ENCODE data around the gene ITPK1. TPM values are rescaled to one million over a fixed set of nuclear protein-coding genes. Genes with fewer than 3 reads are reported as not detected.

Gene ITPK1
- total and polyA plus RNA-seq, 2 experiments from 2014 or later, result 18.7 to 35.0 TPM

DNA sequence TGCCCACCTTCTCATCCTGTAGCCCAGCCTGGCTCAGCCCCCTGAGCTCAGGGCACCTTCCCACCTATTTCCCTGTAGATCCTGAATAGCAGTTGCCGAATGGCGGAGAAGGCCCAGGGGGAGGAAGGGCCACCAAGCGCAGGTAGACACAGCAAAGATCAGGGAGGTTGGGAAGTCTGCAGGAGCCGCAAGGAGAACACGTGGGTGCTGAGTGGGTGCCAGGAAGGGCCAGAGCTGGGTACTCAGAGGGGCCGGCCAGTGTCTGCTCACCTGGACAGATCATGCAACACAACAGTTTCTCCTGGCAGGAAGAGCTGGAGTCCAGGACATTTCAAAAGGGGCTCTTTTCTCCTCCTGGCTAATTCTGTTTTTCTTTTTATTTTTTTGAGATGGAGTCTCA lies 162.2 kb downstream of the ITPK1 start:
- Histone ChIP-seq H3K9ac (no peak overlapping the region), H2AFZ (no peak overlapping the region), H4K20me1 (ENCODE audit: insufficient read depth) (no peaks in the 10 kb centered on the region), H3K4me2 (ENCODE audit: unreplicated experiment) (no peak overlapping the region), H3K4me3 (no peak overlapping the region), H3K27me3 (replicated peaks; ENCODE audit: insufficient read depth) (no peaks in the 10 kb centered on the region), H3K79me2 (ENCODE audit: insufficient read depth) (no peaks in the 10 kb centered on the region), H3K9me2 (ENCODE audit: insufficient read depth) (no peaks in the 10 kb centered on the region), H3K27ac (no peak overlapping the region), H3F3A (ENCODE audit: insufficient read depth) (no peaks in the 10 kb centered on the region), H3K9me3 (ENCODE audit: low read depth) (no peaks in the 10 kb centered on the region), H3K4me1 (ENCODE audit: insufficient read depth) (no peaks in the 10 kb centered on the region), H3K36me3 (ENCODE audit: low read depth) (no peaks in the 10 kb centered on the region)
- WGBS, 2 experiments (ENCODE audit: low coverage in 1 of 2, low lambda C conversion rate in 2 of 2, missing lambda C conversion rate in 2 of 2), result 86 to 91% methylated on average over 6 of the region's 6 CpGs
- DNase-seq, result no peak
- in situ Hi-C loops (cut with MboI), result loop anchor here (10.0 kb wide), 1 partner anchor 181 kb away; no protein-coding TSS in a partner anchor
- TF ChIP-seq EZH2 (IDR thresholded peaks at IDR 0.05; ENCODE audit: insufficient read depth, poor library complexity, severe bottlenecking), result no peak
- no peak for TF ChIP-seq EZH2phosphoT487 (IDR thresholded peaks at IDR 0.05; ENCODE audit: insufficient read depth, low read depth)

GRCh38 chr14:92952481-92953298 lies 163.0 kb downstream of the ITPK1 start:
- H3K4me1 ChIP-seq (ENCODE audit: insufficient read depth), result no peaks in the 10 kb centered on the region
- DNase-seq, result no peak
- in situ Hi-C loops (cut with MboI), result loop anchor here (10.0 kb wide), 1 partner anchor 182 kb away; no protein-coding TSS in a partner anchor
- no peak overlapping the region for H3K4me3 ChIP-seq
- H3K27me3 ChIP-seq (replicated peaks; ENCODE audit: insufficient read depth), result no peaks in the 10 kb centered on the region
- H3K36me3 ChIP-seq (ENCODE audit: low read depth), result no peaks in the 10 kb centered on the region
- H4K20me1 ChIP-seq (ENCODE audit: insufficient read depth), result no peaks in the 10 kb centered on the region
- no peaks in the 10 kb centered on the region for H3K9me2 ChIP-seq (ENCODE audit: insufficient read depth)
- H3F3A ChIP-seq (ENCODE audit: insufficient read depth), result no peaks in the 10 kb centered on the region
- no peaks in the 10 kb centered on the region for H3K79me2 ChIP-seq (ENCODE audit: insufficient read depth)
- H2AFZ ChIP-seq, result no peak overlapping the region
- no peaks in the 10 kb centered on the region for H3K9me3 ChIP-seq (ENCODE audit: low read depth)
- WGBS, 2 experiments (ENCODE audit: low coverage in 1 of 2, low lambda C conversion rate in 2 of 2, missing lambda C conversion rate in 2 of 2), result 90 to 92% methylated on average over 31 to 32 of the region's 32 CpGs
- H3K9ac ChIP-seq, result no peak overlapping the region
- H3K27ac ChIP-seq, result no peak overlapping the region
- TF ChIP-seq EZH2phosphoT487 (IDR thresholded peaks at IDR 0.05; ENCODE audit: insufficient read depth, low read depth) (no peak), EZH2 (IDR thresholded peaks at IDR 0.05; ENCODE audit: insufficient read depth, poor library complexity, severe bottlenecking) (no peak)
- H3K4me2 ChIP-seq (ENCODE audit: unreplicated experiment), result no peak overlapping the region

DNA sequence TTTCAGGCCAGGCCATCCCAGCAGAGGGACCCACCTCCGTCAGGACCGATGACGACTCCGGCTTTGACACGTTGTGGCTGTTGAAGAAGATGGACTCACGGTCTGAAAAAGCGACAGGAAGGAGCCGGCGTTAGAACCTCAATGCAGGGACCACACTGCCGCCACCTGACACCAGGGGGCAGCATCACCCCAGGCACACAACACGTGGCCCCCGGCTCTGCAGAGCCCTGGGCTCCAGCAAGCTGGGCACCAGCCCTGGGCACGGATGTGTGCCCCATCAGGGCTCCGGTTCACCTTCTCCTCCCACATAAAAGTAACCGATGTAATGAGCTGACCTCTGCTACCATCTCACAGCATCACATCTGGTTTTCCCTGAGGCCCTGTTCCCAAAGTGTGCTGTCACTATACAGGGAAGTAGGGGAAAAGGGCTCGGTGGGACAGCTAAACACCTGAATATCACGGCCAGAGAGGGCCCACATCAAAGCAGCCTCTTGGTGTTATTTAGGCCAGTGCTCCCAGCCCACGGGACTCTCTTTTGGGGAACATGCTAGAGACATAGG lies 163.7 kb downstream of the ITPK1 start:
- no peak overlapping the region for H3K4me2 ChIP-seq (ENCODE audit: unreplicated experiment)
- no peak for TF ChIP-seq EZH2phosphoT487 (IDR thresholded peaks at IDR 0.05; ENCODE audit: insufficient read depth, low read depth)
- no peak for TF ChIP-seq EZH2 (IDR thresholded peaks at IDR 0.05; ENCODE audit: insufficient read depth, poor library complexity, severe bottlenecking)
- no peaks in the 10 kb centered on the region for H3F3A ChIP-seq (ENCODE audit: insufficient read depth)
- no peaks in the 10 kb centered on the region for H4K20me1 ChIP-seq (ENCODE audit: insufficient read depth)
- H3K9me3 ChIP-seq (ENCODE audit: low read depth), result no peaks in the 10 kb centered on the region
- H3K4me3 ChIP-seq, result no peak overlapping the region
- no peak overlapping the region for H3K9ac ChIP-seq
- H3K79me2 ChIP-seq (ENCODE audit: insufficient read depth), result no peaks in the 10 kb centered on the region
- no peak overlapping the region for H3K27ac ChIP-seq
- H3K4me1 ChIP-seq (ENCODE audit: insufficient read depth), result no peaks in the 10 kb centered on the region
- WGBS, 2 experiments (ENCODE audit: low coverage in 1 of 2, low lambda C conversion rate in 2 of 2, missing lambda C conversion rate in 2 of 2), result 8 to 9% methylated on average over 18 of the region's 18 CpGs
- no peaks in the 10 kb centered on the region for H3K9me2 ChIP-seq (ENCODE audit: insufficient read depth)
- no peak overlapping the region for H2AFZ ChIP-seq
- no peaks in the 10 kb centered on the region for H3K27me3 ChIP-seq (replicated peaks; ENCODE audit: insufficient read depth)
- in situ Hi-C loops (cut with MboI), result loop anchor here (10.0 kb wide), 1 partner anchor 183 kb away; no protein-coding TSS in a partner anchor
- no peaks in the 10 kb centered on the region for H3K36me3 ChIP-seq (ENCODE audit: low read depth)
- DNase-seq, result peak; percentile 74

DNA sequence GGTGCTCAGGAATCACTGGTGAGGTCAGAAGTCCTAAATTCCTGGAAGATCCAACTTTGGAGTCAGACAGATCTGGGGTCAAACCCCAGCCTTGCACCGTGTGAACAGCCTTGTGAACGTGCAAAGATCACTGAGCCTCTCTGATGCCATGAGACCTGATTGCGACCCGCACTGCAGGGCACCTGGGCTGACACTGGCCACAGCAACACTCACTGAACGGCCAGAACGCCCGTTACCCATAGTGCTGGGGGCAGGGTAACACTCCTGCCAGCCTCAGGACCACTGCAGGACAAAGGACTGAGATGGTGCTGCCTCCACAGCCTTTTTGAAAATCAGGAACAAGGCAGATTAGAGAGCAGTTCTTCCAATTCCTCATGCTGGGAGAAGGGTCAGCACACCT lies 164.5 kb downstream of the ITPK1 start:
- Histone ChIP-seq H3K27me3 (replicated peaks; ENCODE audit: insufficient read depth) (no peaks in the 10 kb centered on the region), H3K27ac (no peak overlapping the region), H3K9me2 (ENCODE audit: insufficient read depth) (no peaks in the 10 kb centered on the region), H3K4me1 (ENCODE audit: insufficient read depth) (no peaks in the 10 kb centered on the region), H3K4me3 (no peak overlapping the region), H4K20me1 (ENCODE audit: insufficient read depth) (no peaks in the 10 kb centered on the region), H3K4me2 (ENCODE audit: unreplicated experiment) (no peak overlapping the region), H3K9me3 (ENCODE audit: low read depth) (no peaks in the 10 kb centered on the region), H3F3A (ENCODE audit: insufficient read depth) (no peaks in the 10 kb centered on the region), H3K9ac (no peak overlapping the region), H2AFZ (no peak overlapping the region), H3K79me2 (ENCODE audit: insufficient read depth) (no peaks in the 10 kb centered on the region), H3K36me3 (ENCODE audit: low read depth) (no peaks in the 10 kb centered on the region)
- in situ Hi-C loops (cut with MboI), result loop anchor here (10.0 kb wide), 1 partner anchor 184 kb away; no protein-coding TSS in a partner anchor
- WGBS, 2 experiments (ENCODE audit: low coverage in 1 of 2, low lambda C conversion rate in 2 of 2, missing lambda C conversion rate in 2 of 2), result 89% methylated on average over 7 of the region's 7 CpGs
- no peak for DNase-seq
- TF ChIP-seq EZH2 (IDR thresholded peaks at IDR 0.05; ENCODE audit: insufficient read depth, poor library complexity, severe bottlenecking) (no peak), EZH2phosphoT487 (IDR thresholded peaks at IDR 0.05; ENCODE audit: insufficient read depth, low read depth) (no peak)

All from GM23248 (cell line).